Activated CD8-positive, alpha-beta T cell treated with anti-CD3 and anti-CD28 coated beads for 36 hours (primary cell): ENCODE results near the gene FBP1. TPM values are rescaled to one million over a fixed set of nuclear protein-coding genes. Genes with fewer than 3 reads are reported as not detected.
A peak's percentile ranks its signal among the peaks of the same experiment; 100 is the strongest.

Source experiments
- ATAC-seq: fragments of 200-7000 bp; cut with Tn5 transposase; one replicate; pipeline ENCODE4 v1.10.0; 2021; ENCODE audit warnings: mild to moderate bottlenecking, moderate library complexity
- CTCF ChIA-PET: fragments of 350-600 bp; sonication (Branson Sonifier 250); formaldehyde crosslinking; loops from one replicate; lab custom pipeline; 2021; ENCODE audit warnings: antibody characterized with exemption; lab: Charles Lee
- POLR2A ChIA-PET: fragments of 350-600 bp; sonication (Branson Sonifier 250); formaldehyde crosslinking; loops from one replicate; lab custom pipeline; 2021; ENCODE audit warnings: antibody characterized with exemption; lab: Charles Lee
- DNase-seq: peaks from one replicate; pipeline ENCODE4 v3.0.0-alpha.2; 2020
- H3K27ac Mint-ChIP-seq: one replicate; pipeline ENCODE4 v1.8.0; 2021; ENCODE audit warnings: mild to moderate bottlenecking, mixed read lengths
- H3K27me3 Mint-ChIP-seq: one replicate; pipeline ENCODE4 v1.8.0; 2021; ENCODE audit warnings: mixed read lengths
- H3K36me3 Mint-ChIP-seq: one replicate; pipeline ENCODE4 v1.8.0; 2021; ENCODE audit warnings: low read depth, mixed read lengths
- H3K4me1 Mint-ChIP-seq: one replicate; pipeline ENCODE4 v1.8.0; 2021; ENCODE audit warnings: low read depth, mixed read lengths
- H3K4me3 Mint-ChIP-seq: one replicate; pipeline ENCODE4 v1.8.0; 2021; ENCODE audit warnings: mild to moderate bottlenecking, moderate library complexity, mixed read lengths
- H3K9me3 Mint-ChIP-seq: one replicate; pipeline ENCODE4 v1.8.0; 2021; ENCODE audit warnings: mixed read lengths
- CTCF ChIP-seq: fragments of 200-600 bp; IDR thresholded peaks from one replicate; pipeline ENCODE4 v1.8.0; 2022; ENCODE audit warnings: antibody characterized with exemption, mild to moderate bottlenecking
- intact Hi-C: fragments of 100-400 bp; cut with micrococcal nuclease; formaldehyde crosslinking; loops from one replicate; pipeline ENCODE4 v1.10.0; 2022
- total RNA-seq, 2 experiments: library from RNA; stranded (reverse); gene quantifications; one replicate each; pipeline ENCODE4 v1.2.3, GENCODE V29; 2021

FBP1 gene
- total RNA-seq, 2 experiments from 2014 or later: 1.2 to 1.4 TPM

DNA sequence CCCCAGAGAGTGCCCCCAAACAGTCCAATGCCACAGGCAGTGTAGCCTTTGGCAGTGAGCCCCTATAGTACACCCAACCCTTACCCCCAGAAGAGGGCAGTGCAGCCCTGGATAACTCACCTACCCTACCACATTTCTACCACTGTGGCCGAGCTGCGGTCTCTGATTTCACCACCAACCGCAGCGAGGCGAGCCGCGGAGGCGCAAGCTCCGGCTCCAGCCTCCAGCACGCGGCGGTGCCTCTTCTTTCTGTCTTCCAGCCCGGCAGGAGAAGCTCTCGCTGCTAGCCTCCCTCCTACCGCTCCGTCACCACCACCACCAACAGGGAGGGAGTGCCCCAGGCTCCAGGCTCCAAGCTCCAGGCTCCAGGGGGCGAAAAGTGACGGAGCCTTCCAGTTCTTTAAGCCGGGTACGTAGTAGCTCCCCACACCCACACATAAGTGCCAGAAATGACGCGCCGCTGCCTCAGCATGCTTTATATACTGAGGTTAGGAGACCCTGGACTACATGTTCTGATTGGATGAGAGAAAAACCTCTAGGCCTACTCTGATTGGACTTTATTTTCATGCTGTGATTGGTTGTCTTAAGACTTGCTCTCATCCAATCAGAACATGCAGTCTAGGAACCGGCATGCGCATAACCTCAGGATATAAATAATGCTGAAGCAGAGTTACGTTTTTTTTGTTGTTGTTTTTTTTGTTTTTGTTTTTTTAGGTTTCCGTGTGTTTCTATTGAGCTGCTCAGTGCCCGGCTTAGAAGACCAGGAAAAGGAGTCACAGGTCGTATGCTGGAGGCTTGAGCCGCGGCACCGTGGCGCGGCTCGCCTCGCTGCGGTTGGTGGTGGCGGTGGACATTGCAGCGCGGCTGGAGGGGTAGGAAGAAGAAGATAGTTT is 84.6 kb downstream of the FBP1 start, which contains the start of gene PCAT7:
Gene PCAT7, plus strand, starts transcription at position 645 of the 893 bp plus-strand sequence.
- POLR2A ChIA-PET: no interaction called here
- intact Hi-C loops: no loop called here
- TF ChIP-seq CTCF: no peak
- peak; percentile 57 for DNase-seq
- Mint-ChIP-seq H3K9me3 (no peaks in the 10 kb centered on the region), H3K4me3 (no peak within 1 kb of the TSS), H3K27me3 (no peaks in the 10 kb centered on the region), H3K36me3 (no peaks in the 10 kb centered on the region), H3K27ac (no peak within 1 kb of the TSS), H3K4me1 (no peaks in the 10 kb centered on the region)
- peak; percentile 82 for ATAC-seq
- CTCF ChIA-PET: interaction anchor here (0.6 to 1.0 kb wide), 6 partner anchors 31 to 1143 kb away, joined by 3 read pairs; no protein-coding TSS in a partner anchor

- Mint-ChIP-seq H3K9me3 (no peaks in the 10 kb centered on the region), H3K36me3 (no peaks in the 10 kb centered on the region), H3K27me3 (peaks cover 2% of the 10 kb centered on the region), H3K4me1 (no peaks in the 10 kb centered on the region), H3K4me3 (no peak overlapping the region), H3K27ac (no peak overlapping the region)
- ChIA-PET CTCF (interaction anchor here (1.3 kb wide), 1 partner anchor 49 kb away, joined by 4 read pairs; no protein-coding TSS in a partner anchor), POLR2A (interaction anchor here (0.6 kb wide), 1 partner anchor 24 kb away, joined by 3 read pairs; no protein-coding TSS in a partner anchor)
- intact Hi-C loops: no loop called here
- DNase-seq (no peak), ATAC-seq (no peak)
- no peak for TF ChIP-seq CTCF
These were observed 85.3 kb downstream of the FBP1 start for GRCh38 chr9:94554078-94554438.

Other genes with a start within 250 kb of the FBP1 start
- gene PCAT7, start 84.4 kb downstream of the FBP1 start, total RNA-seq: not detected
- gene FBP2, start 45.7 kb downstream of the FBP1 start, total RNA-seq: not detected
- 1 to 10 TPM; 7.1 to 8.7 TPM for gene AOPEP, start 87.2 kb upstream of the FBP1 start, total RNA-seq